Measurements from ENCODE around the gene ITGB1BP1.

Gene ITGB1BP1, protein sequence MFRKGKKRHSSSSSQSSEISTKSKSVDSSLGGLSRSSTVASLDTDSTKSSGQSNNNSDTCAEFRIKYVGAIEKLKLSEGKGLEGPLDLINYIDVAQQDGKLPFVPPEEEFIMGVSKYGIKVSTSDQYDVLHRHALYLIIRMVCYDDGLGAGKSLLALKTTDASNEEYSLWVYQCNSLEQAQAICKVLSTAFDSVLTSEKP

DNA sequence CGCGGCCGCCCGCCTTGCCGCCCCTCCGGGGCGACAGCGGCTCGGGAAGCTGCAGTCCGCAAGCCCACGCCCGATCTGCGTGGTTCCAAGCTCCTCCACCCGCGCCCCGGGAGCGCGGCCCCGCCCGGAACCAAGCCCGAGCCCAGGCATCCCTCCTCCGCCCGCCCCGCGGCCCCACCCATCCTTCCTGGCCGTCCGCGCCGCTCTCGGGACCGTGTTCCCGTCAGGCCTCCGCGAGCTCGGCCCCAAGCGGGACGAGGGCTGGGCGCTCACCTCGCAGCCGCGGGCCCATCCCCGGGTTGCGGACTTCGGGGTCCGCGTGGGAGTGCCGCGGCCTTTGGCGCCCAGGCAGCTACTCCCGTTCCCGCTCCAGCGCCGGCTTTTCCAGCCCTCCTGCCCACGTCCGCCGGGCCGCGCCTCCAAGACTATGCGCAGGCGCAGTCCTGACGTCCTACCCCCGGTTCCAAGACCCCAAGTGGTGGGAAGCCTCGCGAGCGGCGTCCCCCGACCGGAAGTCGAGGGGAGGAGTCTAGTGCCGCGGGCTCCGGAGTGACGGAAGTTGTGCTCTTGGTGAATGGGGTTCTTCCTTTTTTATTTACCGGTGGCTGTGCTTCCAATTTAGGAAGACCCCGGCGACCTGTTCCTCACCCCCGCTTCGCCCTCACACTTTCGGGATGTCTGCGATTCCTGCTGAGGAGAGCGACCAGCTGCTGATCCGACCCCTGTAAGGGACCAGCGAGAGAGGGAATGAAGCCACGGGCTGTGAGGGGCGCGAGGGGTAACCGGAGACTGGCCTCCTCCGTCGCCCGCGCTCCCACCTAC, at the start of gene ITGB1BP1, which contains the start of gene CPSF3:
Gene ITGB1BP1 (minus strand): TSS at position 429 of the 822 bp plus-strand sequence. CDS start 4,831 bp downstream, outside the sequence.
Gene CPSF3 (plus strand): TSS at position 555 of the 822 bp plus-strand sequence. CDS start 120 bp downstream, at position 675.
- DNase-seq (ENCODE audit: low read depth) = peak; percentile 95

DNA sequence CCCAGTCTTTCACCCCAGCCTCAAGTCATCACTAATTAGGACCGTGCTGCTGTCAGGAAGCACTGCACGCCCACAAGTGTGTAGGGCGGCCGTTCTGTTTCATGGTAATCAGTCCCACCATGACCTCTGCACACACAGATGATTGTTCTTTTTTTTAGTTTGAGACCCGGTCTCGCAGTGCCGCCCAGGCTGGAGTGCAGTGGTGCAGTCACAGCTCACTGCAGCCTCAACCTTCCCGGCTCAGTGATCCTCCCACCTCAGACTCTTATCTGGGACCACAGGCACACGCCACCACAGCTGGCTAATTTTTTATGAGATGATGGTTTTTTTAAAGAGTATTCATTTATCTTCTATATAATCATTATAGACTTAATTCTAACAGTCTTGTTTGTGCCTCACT, 49.2 kb upstream of the ITGB1BP1 start:
- no peak for DNase-seq (ENCODE audit: low read depth)

GRCh38 chr2:9471206-9471605, 47.9 kb upstream of the ITGB1BP1 start:
- DNase-seq (ENCODE audit: low read depth) = no peak

- DNase-seq (ENCODE audit: low read depth) = no peak
Observed at GRCh38 chr2:9467687-9468086, 44.4 kb upstream of the ITGB1BP1 start.

GRCh38 chr2:9466147-9466683, 42.9 kb upstream of the ITGB1BP1 start:
- DNase-seq (ENCODE audit: low read depth) = no peak

- no peak for DNase-seq (ENCODE audit: low read depth)
Observed at GRCh38 chr2:9465170-9465569, 41.8 kb upstream of the ITGB1BP1 start.

DNA sequence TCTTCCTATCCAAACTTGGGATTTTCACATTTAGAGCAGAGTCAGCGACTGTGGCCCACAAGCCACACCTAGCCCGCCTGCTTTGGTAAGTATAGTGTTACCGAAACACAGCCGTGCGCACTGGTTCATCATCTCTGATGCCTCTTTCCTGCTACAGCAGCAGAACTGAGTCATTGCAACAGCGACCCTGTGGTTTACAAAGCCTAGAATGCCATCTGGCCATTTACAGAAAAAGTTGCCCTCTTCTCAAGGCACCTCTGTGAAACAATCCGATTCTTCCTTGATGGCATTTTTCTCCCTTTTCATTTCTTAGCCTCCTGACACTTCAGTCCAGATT, 40.3 kb upstream of the ITGB1BP1 start:
- DNase-seq (ENCODE audit: low read depth) = no peak

DNA sequence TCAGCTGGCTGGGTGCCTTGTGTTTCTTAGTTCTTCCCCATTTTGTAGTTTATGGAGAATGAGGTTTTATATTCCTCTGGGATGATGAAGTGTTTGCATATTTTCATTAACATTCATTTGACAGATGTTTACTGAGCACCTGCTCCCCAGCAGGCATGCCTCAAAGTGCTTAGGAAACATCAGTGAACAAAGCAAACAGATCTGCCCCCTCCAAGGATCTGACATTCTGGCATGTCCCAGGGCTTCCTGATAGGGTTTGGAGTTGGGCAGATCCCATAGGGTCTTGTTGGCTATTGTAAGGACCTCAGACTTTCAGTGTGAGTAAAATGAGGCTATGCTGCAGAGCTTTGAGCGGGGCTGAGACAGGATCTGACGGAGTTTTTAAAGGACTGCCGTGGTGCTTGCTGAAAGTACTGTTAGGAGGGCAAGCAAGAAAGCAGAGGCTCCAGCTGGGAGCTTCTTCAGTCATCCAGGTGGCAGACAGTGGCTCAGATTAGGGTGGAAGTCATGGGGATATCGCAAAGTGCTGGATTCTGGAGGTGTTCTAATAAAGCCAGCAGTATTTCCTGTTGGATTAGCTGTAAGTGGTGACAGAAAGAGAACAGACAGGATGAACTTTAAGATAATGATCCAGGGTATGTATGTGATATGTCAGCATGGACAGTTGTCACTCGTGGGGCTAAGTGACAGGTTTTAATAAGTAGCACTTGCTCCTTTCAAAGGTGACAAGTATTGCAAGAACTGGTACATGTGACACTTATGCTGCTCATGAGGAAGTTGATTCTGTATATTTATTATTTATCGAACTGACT, 39.8 kb upstream of the ITGB1BP1 start:
- DNase-seq (ENCODE audit: low read depth) = no peak

DNA sequence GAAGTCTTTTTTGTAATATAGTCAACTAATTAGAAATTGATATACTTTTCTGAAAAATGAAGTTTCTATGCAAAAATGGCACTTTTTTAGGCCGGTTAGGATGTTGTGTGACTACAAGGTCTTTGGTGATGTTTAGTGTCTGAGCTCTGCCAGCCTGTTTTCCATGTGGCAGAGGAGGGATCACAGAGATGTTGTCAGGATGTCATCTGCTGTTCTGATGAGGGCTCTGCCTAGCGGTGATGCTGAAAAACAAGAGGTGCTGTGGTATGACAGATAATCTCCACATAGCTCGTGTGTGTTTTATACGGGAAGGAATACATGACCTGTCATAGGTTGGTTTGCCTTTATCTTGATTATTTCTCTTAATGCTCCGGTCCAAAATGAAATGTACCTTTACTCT, 39.0 kb upstream of the ITGB1BP1 start:
- DNase-seq (ENCODE audit: low read depth) = no peak

DNA sequence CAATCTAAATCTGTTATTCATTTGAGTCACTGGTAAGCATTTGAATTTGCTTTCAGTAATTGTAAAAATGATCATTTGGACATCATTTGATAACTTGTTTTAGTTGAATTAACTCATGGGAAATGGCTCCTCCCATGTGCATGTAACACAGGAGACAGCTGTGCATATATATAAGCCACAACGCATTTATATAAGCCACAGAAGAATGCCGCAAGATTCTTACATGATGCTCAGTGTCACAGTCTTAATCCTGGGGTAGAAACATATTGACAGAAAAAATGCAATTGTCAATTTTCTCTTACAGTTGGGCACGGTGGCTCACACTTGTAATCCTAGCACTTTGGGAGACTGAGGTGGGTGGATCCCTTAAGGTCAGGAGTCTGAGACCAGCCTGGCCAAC, 37.8 kb upstream of the ITGB1BP1 start:
- no peak for DNase-seq (ENCODE audit: low read depth)

DNA sequence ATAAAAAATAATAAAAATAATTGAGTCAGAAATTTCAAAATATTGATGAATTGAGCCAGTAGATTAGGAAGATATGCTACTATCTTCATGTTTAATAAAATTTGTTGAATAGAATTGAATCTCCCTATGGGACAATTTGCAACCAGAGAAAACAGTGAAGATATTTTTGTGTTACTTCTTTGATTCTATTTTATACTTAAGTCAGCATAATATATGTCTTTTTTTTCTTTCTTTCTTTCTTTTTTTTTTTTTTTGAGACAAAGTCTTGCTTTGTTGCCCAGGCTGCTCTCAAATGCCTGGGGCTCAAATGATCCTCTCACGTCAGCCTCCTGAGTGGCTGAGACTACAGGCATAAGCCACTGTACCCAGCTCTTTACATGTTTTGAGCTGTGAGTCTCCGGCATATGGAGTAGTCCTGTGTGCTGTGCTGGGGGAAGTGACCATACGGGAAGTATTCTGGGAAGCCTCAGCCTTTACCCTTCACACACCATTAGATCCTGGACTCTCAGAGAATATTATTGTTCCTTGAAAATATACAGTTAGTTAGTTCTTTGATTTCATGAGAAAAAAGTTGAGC, 37.2 kb upstream of the ITGB1BP1 start:
- DNase-seq (ENCODE audit: low read depth) = no peak

- DNase-seq (ENCODE audit: low read depth) = no peak
Observed at GRCh38 chr2:9451231-9451630, 27.9 kb upstream of the ITGB1BP1 start.

DNA sequence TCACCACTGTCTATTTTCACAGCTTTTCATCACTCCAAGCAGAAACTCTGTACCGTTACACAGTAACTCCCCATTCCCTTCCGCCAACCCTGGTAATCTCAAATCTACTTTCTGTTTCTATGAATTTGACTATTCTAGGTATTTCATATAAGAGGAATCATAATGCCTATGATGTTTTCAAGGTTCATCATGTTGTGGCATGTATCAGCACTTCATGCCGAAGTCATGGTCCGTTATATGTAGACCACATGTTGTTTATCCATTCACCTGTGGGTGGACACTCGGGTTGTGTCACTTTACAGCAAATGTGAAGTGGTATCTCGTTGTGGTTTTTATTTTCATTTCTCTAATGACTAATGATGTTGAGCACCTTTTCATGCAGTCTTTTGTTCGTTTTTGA, 21.8 kb upstream of the ITGB1BP1 start:
- DNase-seq (ENCODE audit: low read depth) = no peak

GRCh38 chr2:9443526-9443925, 20.2 kb upstream of the ITGB1BP1 start:
- DNase-seq (ENCODE audit: low read depth) = no peak

DNA sequence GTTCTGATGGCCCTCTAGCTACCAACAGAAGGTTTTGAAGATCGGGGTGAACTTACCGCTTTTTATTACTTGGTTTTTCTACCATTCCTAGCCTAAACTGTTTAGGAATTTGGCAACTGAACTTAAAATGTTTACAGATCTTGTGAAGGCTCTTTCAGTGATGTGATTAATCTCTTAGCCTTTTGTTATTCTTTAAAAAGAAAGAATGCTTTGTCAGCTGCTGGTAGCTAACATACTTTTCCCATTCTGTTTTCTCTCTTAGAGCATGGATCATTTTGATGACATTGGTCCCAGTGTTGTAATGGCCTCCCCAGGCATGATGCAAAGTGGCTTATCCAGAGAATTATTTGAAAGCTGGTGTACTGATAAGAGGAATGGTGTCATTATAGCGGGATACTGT, 18.2 kb upstream of the ITGB1BP1 start:
- DNase-seq (ENCODE audit: low read depth) = no peak

DNA sequence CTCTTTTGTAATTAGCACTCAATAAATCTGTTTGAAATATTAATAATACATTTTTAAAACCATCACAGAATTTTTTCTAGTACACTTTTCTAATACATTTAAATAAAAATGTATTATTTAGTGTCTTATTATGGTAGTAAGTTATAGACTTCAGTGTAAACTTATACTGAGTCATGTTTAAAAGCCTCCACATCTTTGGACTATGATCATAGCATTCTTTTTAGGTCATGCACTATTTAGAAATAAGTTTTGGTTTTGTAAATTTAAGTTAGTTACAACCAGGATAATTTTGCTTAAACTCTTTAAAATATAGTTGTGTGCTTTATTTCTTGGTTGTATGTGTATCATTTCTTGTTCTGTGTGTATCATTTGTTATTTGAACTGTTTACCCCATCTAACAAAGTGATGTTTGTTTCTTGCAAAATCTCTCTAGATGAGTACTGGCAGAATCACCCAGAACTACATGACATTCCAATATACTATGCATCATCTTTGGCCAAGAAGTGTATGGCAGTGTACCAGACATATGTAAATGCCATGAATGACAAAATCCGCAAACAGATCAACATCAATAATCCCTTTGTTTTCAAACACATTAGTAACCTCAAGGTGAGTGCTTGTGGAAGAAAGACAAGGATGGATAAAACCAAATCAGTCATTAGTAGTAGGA, 16.9 kb upstream of the ITGB1BP1 start:
- peak; percentile 24 for DNase-seq (ENCODE audit: low read depth)

DNA sequence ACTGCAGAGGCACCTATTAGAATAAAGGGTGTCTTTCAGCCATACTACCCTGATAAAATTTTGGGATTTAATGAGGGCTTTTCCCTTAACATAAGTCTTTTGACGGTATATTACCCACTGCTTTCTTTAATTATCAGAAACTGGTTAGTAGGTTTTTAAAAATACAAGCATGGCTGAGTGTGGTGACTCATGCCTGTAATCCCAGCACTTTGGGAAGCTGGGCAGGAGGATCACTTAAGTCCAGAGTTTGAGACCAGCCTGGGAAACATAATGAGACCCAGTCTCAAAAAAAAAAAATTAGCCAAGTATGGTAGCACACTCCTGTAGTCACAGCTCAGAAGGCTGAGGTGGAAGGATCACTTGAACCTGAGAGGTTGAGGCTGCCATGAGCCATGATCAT, 16.2 kb upstream of the ITGB1BP1 start:
- no peak for DNase-seq (ENCODE audit: low read depth)

DNA sequence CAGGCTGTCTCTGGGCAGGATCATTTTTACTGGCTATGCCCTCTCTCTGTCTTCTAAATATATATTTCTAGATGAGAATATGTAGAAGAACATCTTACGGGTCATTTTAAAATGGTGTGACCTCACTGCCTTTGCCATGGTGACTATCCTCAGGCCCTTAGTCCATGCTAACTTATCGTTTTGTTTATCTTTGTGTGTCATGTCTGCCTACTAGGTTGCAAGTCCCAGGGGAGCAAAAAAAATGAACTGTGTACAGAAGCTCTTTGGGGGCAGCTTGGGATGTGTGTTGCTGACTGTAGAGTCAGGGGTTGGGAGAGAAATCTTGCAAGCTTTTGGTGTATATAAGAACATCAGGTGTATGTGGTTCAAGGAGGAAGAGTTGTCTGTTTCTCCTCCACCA, 11.2 kb upstream of the ITGB1BP1 start:
- no peak for DNase-seq (ENCODE audit: low read depth)

GRCh38 chr2:9430316-9431293, 7.3 kb upstream of the ITGB1BP1 start:
- DNase-seq (ENCODE audit: low read depth) = no peak

GRCh38 chr2:9428965-9429577, 5.7 kb upstream of the ITGB1BP1 start:
- no peak for DNase-seq (ENCODE audit: low read depth)
